ENCODE measurements around the gene ADAP1.

Gene ADAP1

GRCh38 chr7:888081-889024 is 66.1 kb downstream of the ADAP1 start:
- no peak for TF ChIP-seq CTCF (IDR thresholded peaks at IDR 0.05)

- no peak for TF ChIP-seq CTCF (IDR thresholded peaks at IDR 0.05)
Observed at GRCh38 chr7:887488-887820, 67.0 kb downstream of the ADAP1 start.

DNA sequence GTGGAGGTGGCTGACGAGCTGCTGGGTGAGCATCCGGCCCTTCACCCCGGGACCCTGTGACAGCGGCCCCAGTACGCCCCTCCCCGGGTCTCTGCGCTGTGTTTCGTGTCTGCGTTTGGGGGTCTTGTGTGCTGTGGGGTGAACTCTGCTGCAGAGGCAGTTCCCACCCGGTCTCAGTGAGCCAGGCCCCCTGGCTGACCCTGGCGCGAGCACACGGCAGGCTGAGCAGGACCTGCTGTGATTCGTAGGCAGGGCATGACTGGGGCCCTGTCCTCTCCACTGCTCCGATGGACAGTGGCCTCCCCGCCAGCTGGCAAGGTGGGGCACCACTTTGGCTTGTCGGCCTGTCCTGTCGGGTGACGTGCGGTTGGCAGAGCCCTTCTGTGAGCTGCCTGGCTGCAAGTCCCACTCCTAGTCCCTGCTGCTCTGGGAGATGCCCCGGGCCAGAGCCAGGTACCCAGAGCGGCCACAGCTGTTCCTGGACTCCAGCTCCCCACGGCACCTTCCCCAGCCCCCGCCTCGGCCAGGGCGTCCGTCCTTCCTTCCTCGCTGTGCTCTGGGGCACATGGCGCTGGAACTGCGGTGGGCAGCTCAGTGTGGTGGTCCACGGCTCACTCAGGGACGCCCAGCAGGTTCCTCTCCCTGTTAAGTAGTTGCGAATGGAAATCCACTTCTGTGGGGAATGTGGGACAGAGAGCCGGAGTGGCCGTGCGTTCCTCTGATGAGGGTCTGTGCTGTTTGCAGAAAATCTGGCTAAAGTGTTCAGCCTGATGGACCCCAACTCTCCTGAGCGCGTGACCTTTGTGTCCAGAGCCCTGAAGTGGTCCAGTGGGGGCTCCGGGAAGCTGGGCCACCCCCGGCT is 67.6 kb downstream of the ADAP1 start:
- TF ChIP-seq CTCF (IDR thresholded peaks at IDR 0.05) = no peak

GRCh38 chr7:885893-886625 is 68.4 kb downstream of the ADAP1 start:
- no peak for TF ChIP-seq CTCF (IDR thresholded peaks at IDR 0.05)

GRCh38 chr7:885261-885892 is 69.1 kb downstream of the ADAP1 start:
- TF ChIP-seq CTCF (IDR thresholded peaks at IDR 0.05) = no peak

DNA sequence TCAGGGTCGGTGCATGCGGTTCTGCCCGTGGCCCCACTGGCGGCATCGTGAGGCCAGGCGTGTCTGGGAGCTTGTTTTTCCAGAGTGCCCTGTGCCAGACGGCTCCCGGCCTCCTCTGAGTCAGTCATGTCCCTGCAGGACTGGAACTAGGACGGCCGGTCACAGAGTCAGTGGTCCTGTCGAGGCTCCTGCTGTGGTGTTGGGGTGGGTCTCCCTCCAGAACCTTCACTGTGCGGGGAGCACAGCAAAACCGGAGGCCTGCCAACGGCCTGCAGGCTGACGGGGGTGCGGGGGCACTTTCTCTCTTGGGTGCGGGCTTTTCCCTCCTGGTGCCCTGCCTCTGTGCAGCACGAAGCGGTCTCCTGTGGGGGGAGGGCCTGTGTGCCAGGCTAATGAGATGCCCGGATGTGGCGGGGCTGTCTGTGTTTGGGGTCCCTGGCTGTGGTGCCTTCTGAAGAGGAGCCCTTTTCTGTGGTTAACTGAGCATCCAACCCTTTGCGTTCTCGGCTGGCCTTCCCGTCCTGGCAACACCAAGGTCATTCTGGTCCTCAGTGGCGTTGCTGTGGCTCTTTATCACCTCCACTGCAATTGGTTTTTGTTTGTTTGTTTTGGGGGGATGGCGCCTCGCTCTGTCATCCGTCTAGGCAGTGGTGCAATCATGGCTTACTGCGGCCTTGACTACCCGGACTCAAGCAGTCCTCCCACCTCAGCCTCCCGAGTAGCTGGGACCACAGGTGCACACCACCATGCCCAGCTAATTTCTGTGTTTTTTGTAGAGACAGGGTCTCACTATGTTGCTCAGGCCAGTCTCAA is 70.1 kb downstream of the ADAP1 start:
- no peak for TF ChIP-seq CTCF (IDR thresholded peaks at IDR 0.05)

Data from LNCAP (cell line).